Smooth muscle cell (in vitro differentiated cells): ENCODE measurements around the gene RPS17. TPM values are rescaled to one million over a fixed set of nuclear protein-coding genes. Genes with fewer than 3 reads are reported as not detected.
A peak's percentile ranks its signal among the peaks of the same experiment; 100 is the strongest.
"Not testable (repeated sequence)": the region's sequence is repeated elsewhere in the genome, so short reads cannot be mapped to it uniquely, and the experiment has no call there.

ENCODE experiments used
- DNase-seq: peaks from one replicate; lab custom pipeline; 2025; ENCODE audit not compliant: unreplicated experiment; lab: John Stamatoyannopoulos, UW
- H2AFZ ChIP-seq: fragments of 200-600 bp; sonication (generic); 2 replicates; pipeline ENCODE4 v1.6.0; 2016; ENCODE audit warnings: antibody characterized with exemption, low read depth, mild to moderate bottlenecking
- H3F3A ChIP-seq: fragments of 200-600 bp; sonication (generic); 2 replicates; pipeline ENCODE4 v1.6.0; 2017; ENCODE audit warnings: antibody characterized with exemption, low read depth
- H3K27ac ChIP-seq: fragments of 200-600 bp; sonication (generic); 2 replicates; pipeline ENCODE4 v1.5.1; 2016; ENCODE audit warnings: low read depth, mild to moderate bottlenecking
- H3K27me3 ChIP-seq: fragments of 200-600 bp; sonication (generic); 2 replicates; pipeline ENCODE4 v1.6.1; 2016; ENCODE audit warnings: low read depth, mild to moderate bottlenecking
- H3K36me3 ChIP-seq: fragments of 200-600 bp; sonication (generic); 2 replicates; pipeline ENCODE4 v1.5.1; 2016; ENCODE audit warnings: low read depth
- H3K4me1 ChIP-seq: fragments of 200-600 bp; sonication (generic); 2 replicates; pipeline ENCODE4 v1.5.1; 2016; ENCODE audit warnings: low read depth
- H3K4me2 ChIP-seq: fragments of 200-600 bp; sonication (generic); 2 replicates; pipeline ENCODE4 v1.6.0; 2016; ENCODE audit warnings: mild to moderate bottlenecking
- H3K4me3 ChIP-seq: fragments of 200-600 bp; sonication (generic); 2 replicates; pipeline ENCODE4 v1.5.1; 2016; ENCODE audit warnings: mild to moderate bottlenecking
- H3K79me2 ChIP-seq: fragments of 200-600 bp; sonication (generic); 2 replicates; pipeline ENCODE4 v1.6.0; 2016; ENCODE audit warnings: low read depth, mild to moderate bottlenecking
- H3K9ac ChIP-seq: fragments of 200-600 bp; sonication (generic); 2 replicates; pipeline ENCODE4 v1.6.0; 2016; ENCODE audit warnings: low read depth
- H3K9me3 ChIP-seq: fragments of 200-600 bp; sonication (generic); replicated peaks from 2 replicates; pipeline ENCODE4 v1.5.1; 2016; ENCODE audit warnings: low read depth
- H4K20me1 ChIP-seq: fragments of 200-600 bp; sonication (generic); 2 replicates; pipeline ENCODE4 v1.6.0; 2016; ENCODE audit warnings: low read depth
- CTCF ChIP-seq: fragments of 200-600 bp; sonication (generic); IDR thresholded peaks from 2 replicates; pipeline ENCODE4 v1.5.1; 2017; ENCODE audit warnings: borderline replicate concordance, mild to moderate bottlenecking, antibody characterized with exemption; ENCODE audit not compliant: insufficient read depth, poor library complexity, severe bottlenecking
- WGBS: methylation state at CpG from one replicate; pipeline ENCODE4 v1.1.7; 2016; ENCODE audit warnings: low lambda C conversion rate; 5-methylcytosine and 5-hydroxymethylcytosine counted together
- polyA plus RNA-seq: library from polyadenylated mRNA; unstranded; fragments of >200 nt; fragmentation: Nextera tagmentation; extraction: Ambion mirVana; gene quantifications from 2 replicates; pipeline ENCODE4 v1.2.1, GENCODE V29; 2016
- total RNA-seq: library from RNA; depleted of rRNA; stranded (reverse); fragments of >200 nt; gene quantifications from 2 replicates; pipeline ENCODE4 v1.2.3, GENCODE V29; 2014

Gene RPS17
- total and polyA plus RNA-seq, 2 experiments from 2014 or later = 592 to 4,582 TPM

GRCh38 chr15:82536409-82537350 is 3.6 kb downstream of the RPS17 start:
- Histone ChIP-seq H3K9ac (no peak overlapping the region), H3K4me3 (no peak overlapping the region), H3K27ac (peak overlapping the region; percentile 44), H3K4me1 (peaks cover 16% of the 10 kb centered on the region), H4K20me1 (peaks cover 60% of the 10 kb centered on the region), H3K4me2 (no peak overlapping the region), H3K9me3 (no peaks in the 10 kb centered on the region), H3K27me3 (no peaks in the 10 kb centered on the region), H3K36me3 (peaks cover 16% of the 10 kb centered on the region), H2AFZ (no peak overlapping the region), H3F3A (peaks cover 27% of the 10 kb centered on the region), H3K79me2 (peaks cover 32% of the 10 kb centered on the region)
- 92% methylated on average over 11 of the region's 11 CpGs for WGBS
- no peak for DNase-seq
- no peak for TF ChIP-seq CTCF

GRCh38 chr15:82535566-82536408 is 4.5 kb downstream of the RPS17 start:
- H3K9ac ChIP-seq = no peak overlapping the region
- no peak overlapping the region for H2AFZ ChIP-seq
- peaks cover 16% of the 10 kb centered on the region for H3K4me1 ChIP-seq
- DNase-seq = no peak
- H3F3A ChIP-seq = peaks cover 27% of the 10 kb centered on the region
- no peak overlapping the region for H3K4me2 ChIP-seq
- H3K36me3 ChIP-seq = peaks cover 16% of the 10 kb centered on the region
- peaks cover 60% of the 10 kb centered on the region for H4K20me1 ChIP-seq
- WGBS = 94% methylated on average over 9 of the region's 9 CpGs
- no peak overlapping the region for H3K27ac ChIP-seq
- no peak for TF ChIP-seq CTCF
- H3K4me3 ChIP-seq = no peak overlapping the region
- H3K27me3 ChIP-seq = no peaks in the 10 kb centered on the region
- H3K79me2 ChIP-seq = peaks cover 32% of the 10 kb centered on the region
- H3K9me3 ChIP-seq = no peaks in the 10 kb centered on the region

GRCh38 chr15:82535151-82535550 is 5.1 kb downstream of the RPS17 start:
- H3K4me3 ChIP-seq, H3K4me2 ChIP-seq, H3K27me3 ChIP-seq, H2AFZ ChIP-seq, H3K9ac ChIP-seq, H3K9me3 ChIP-seq, H3K27ac ChIP-seq, DNase-seq: not testable (repeated sequence)
- Histone ChIP-seq H4K20me1 (peaks cover 59% of the 10 kb centered on the region), H3F3A (peaks cover 27% of the 10 kb centered on the region), H3K36me3 (peaks cover 16% of the 10 kb centered on the region), H3K79me2 (peaks cover 31% of the 10 kb centered on the region), H3K4me1 (peaks cover 16% of the 10 kb centered on the region)
- 91% methylated on average over 5 of the region's 5 CpGs for WGBS

GRCh38 chr15:82534457-82534861 is 5.8 kb downstream of the RPS17 start:
- H3K27me3 ChIP-seq, H3K4me3 ChIP-seq, H3K9me3 ChIP-seq, H3K9ac ChIP-seq, H2AFZ ChIP-seq, DNase-seq, H3K27ac ChIP-seq, H3K4me2 ChIP-seq: not testable (repeated sequence)
- Histone ChIP-seq H3F3A (peaks cover 24% of the 10 kb centered on the region), H3K4me1 (peaks cover 16% of the 10 kb centered on the region), H4K20me1 (peaks cover 52% of the 10 kb centered on the region), H3K79me2 (peaks cover 24% of the 10 kb centered on the region), H3K36me3 (peaks cover 16% of the 10 kb centered on the region)
- 100% methylated on average over 3 of the region's 3 CpGs for WGBS
